CD4-positive, alpha-beta T cell (primary cell): ENCODE measurements around the gene ERP27. TPM values are rescaled to one million over a fixed set of nuclear protein-coding genes. Genes with fewer than 3 reads are reported as not detected.

Experiments
- ATAC-seq: fragments of 200-7000 bp; cut with Tn5 transposase; one replicate; pipeline ENCODE4 v1.10.0; 2022; ENCODE audit warnings: mild to moderate bottlenecking; ENCODE audit not compliant: poor library complexity
- CTCF ChIA-PET: fragments of 350-600 bp; sonication (Branson Sonifier 250); formaldehyde crosslinking; loops from one replicate; lab custom pipeline; 2021; ENCODE audit warnings: antibody characterized with exemption, inconsistent platforms; lab: Charles Lee
- POLR2A ChIA-PET: fragments of 350-600 bp; sonication (Branson Sonifier 250); formaldehyde crosslinking; loops from one replicate; lab custom pipeline; 2021; ENCODE audit warnings: antibody characterized with exemption, inconsistent platforms; lab: Charles Lee
- DNase-seq, 14 experiments: peaks; one replicate each; pipeline ENCODE4 v3.0.0-alpha.2; 2013 to 2020; ENCODE audit warnings: mixed read lengths in 2 of 14
- H3K27ac ChIP-seq, 2 donors: one replicate each; pipeline versions ENCODE4 v1.5.1 to v1.7.0; 2013; ENCODE audit warnings: low read length in 2 of 2, low read depth in 1 of 2, mild to moderate bottlenecking in 1 of 2
- H3K27me3 ChIP-seq, 2 experiments: 1 replicate in 1 of 2; 2 replicates in 1 of 2; pipeline versions ENCODE4 v1.6.1 to v1.7.0; 2013; ENCODE audit warnings: low read length in 2 of 2, control low read depth in 1 of 2, mild to moderate bottlenecking in 1 of 2, moderate library complexity in 1 of 2; ENCODE audit not compliant: insufficient read depth in 2 of 2, control insufficient read depth in 1 of 2
- H3K36me3 ChIP-seq: one replicate; pipeline ENCODE4 v1.6.1; 2013; ENCODE audit warnings: low read length, control low read depth; ENCODE audit not compliant: insufficient read depth
- H3K4me1 ChIP-seq: one replicate; pipeline ENCODE4 v1.6.1; 2013; ENCODE audit warnings: low read length, control low read depth; ENCODE audit not compliant: insufficient read depth
- H3K4me3 ChIP-seq: one replicate; pipeline ENCODE4 v1.5.1; 2013; ENCODE audit warnings: mild to moderate bottlenecking, low read length, moderate library complexity
- H3K9me3 ChIP-seq, 2 experiments: 1 replicate in 1 of 2; 2 replicates in 1 of 2; pipeline versions ENCODE4 v1.6.1 to v1.7.0; 2013; ENCODE audit warnings: low read length in 2 of 2, mild to moderate bottlenecking in 2 of 2, control low read depth in 1 of 2, moderate library complexity in 1 of 2; ENCODE audit not compliant: control insufficient read depth in 1 of 2, insufficient read depth in 1 of 2
- H3K27ac Mint-ChIP-seq: one replicate; pipeline ENCODE4 v1.8.0; 2020; ENCODE audit warnings: mixed read lengths
- H3K27me3 Mint-ChIP-seq: one replicate; pipeline ENCODE4 v1.8.0; 2021; ENCODE audit warnings: mixed read lengths
- H3K36me3 Mint-ChIP-seq: one replicate; pipeline ENCODE4 v1.8.0; 2021; ENCODE audit warnings: low read depth, mixed read lengths
- H3K4me1 Mint-ChIP-seq: one replicate; pipeline ENCODE4 v1.8.0; 2021; ENCODE audit warnings: low read depth, mixed read lengths
- H3K4me3 Mint-ChIP-seq: one replicate; pipeline ENCODE4 v1.8.0; 2020; ENCODE audit warnings: mild to moderate bottlenecking, mixed read lengths
- H3K9me3 Mint-ChIP-seq: one replicate; pipeline ENCODE4 v1.8.0; 2020; ENCODE audit warnings: mixed read lengths
- CTCF ChIP-seq: fragments of 200-600 bp; IDR thresholded peaks from one replicate; pipeline ENCODE4 v1.8.0; 2022; ENCODE audit warnings: antibody characterized with exemption, mild to moderate bottlenecking
- intact Hi-C, 2 experiments: fragments of 100-400 bp; cut with DNase I in 1 of 2; cut with micrococcal nuclease in 1 of 2; formaldehyde crosslinking; loops; one replicate each; pipeline versions ENCODE4 v1.15.1 to v1.9.0; 2023 to 2025; cut with DNase I, micrococcal nuclease
- total RNA-seq, 174 experiments: library from RNA in 2 of 174; stranded (reverse) in 2 of 174; gene quantifications; one replicate each; pipeline ENCODE4 v1.2.3 and lab custom pipeline; 2021 to 2026

The ERP27 gene
- total RNA-seq, 2 experiments from 2014 or later: 16.2 to 17.1 TPM

- Mint-ChIP-seq H3K27ac (no peak overlapping the region), H3K9me3 (no peaks in the 10 kb centered on the region), H3K4me3 (no peak overlapping the region), H3K27me3 (no peaks in the 10 kb centered on the region), H3K4me1 (peaks cover 18% of the 10 kb centered on the region), H3K36me3 (peaks cover 27% of the 10 kb centered on the region)
- POLR2A ChIA-PET: no interaction called here
- H3K4me1 ChIP-seq: no peaks in the 10 kb centered on the region
- H3K36me3 ChIP-seq: no peaks in the 10 kb centered on the region
- H3K9me3 ChIP-seq: no peaks in the 10 kb centered on the region
- no peaks in the 10 kb centered on the region for H3K27me3 ChIP-seq
- H3K27ac ChIP-seq: no peak overlapping the region
- TF ChIP-seq CTCF: no peak
- CTCF ChIA-PET: no interaction called here
- H3K4me3 ChIP-seq: no peak overlapping the region
- no peak for DNase-seq
- no peak for ATAC-seq
- intact Hi-C loops: no loop called here
Measured at GRCh38 chr12:14904854-14905253, 33.5 kb downstream of the ERP27 start.

- no peaks in the 10 kb centered on the region for H3K9me3 Mint-ChIP-seq
- intact Hi-C loops: no loop called here
- Histone ChIP-seq H3K36me3 (no peaks in the 10 kb centered on the region), H3K27me3 (no peaks in the 10 kb centered on the region), H3K4me1 (no peaks in the 10 kb centered on the region), H3K4me3 (no peak overlapping the region), H3K9me3 (no peaks in the 10 kb centered on the region), H3K27ac (no peak overlapping the region)
- CTCF ChIA-PET: interaction anchor here (1.3 to 1.6 kb wide), 2 partner anchors 9 to 19 kb away, joined by 3 read pairs; no protein-coding TSS in a partner anchor
- DNase-seq: no peak
- no peak for ATAC-seq
- H3K27ac Mint-ChIP-seq: no peak overlapping the region
- H3K4me3 Mint-ChIP-seq: no peak overlapping the region
- peaks cover 18% of the 10 kb centered on the region for H3K4me1 Mint-ChIP-seq
- H3K36me3 Mint-ChIP-seq: peaks cover 18% of the 10 kb centered on the region
- POLR2A ChIA-PET: no interaction called here
- TF ChIP-seq CTCF: no peak
- no peaks in the 10 kb centered on the region for H3K27me3 Mint-ChIP-seq
Measured at GRCh38 chr12:14903386-14904098, 34.8 kb downstream of the ERP27 start.

- Histone ChIP-seq H3K27ac (no peak overlapping the region), H3K4me1 (no peaks in the 10 kb centered on the region), H3K36me3 (no peaks in the 10 kb centered on the region), H3K9me3 (no peaks in the 10 kb centered on the region), H3K27me3 (no peaks in the 10 kb centered on the region), H3K4me3 (no peak overlapping the region)
- intact Hi-C loops: no loop called here
- H3K27me3 Mint-ChIP-seq: no peaks in the 10 kb centered on the region
- H3K4me1 Mint-ChIP-seq: peaks cover 18% of the 10 kb centered on the region
- ATAC-seq (no peak), DNase-seq (no peak)
- H3K27ac Mint-ChIP-seq: no peak overlapping the region
- H3K4me3 Mint-ChIP-seq: no peak overlapping the region
- ChIA-PET CTCF (interaction anchor here (1.6 kb wide), 1 partner anchor 8 kb away, joined by 3 read pairs; no protein-coding TSS in a partner anchor), POLR2A (no interaction called here)
- peaks cover 7% of the 10 kb centered on the region for H3K36me3 Mint-ChIP-seq
- H3K9me3 Mint-ChIP-seq: no peaks in the 10 kb centered on the region
- TF ChIP-seq CTCF: no peak
Measured at GRCh38 chr12:14902465-14902864, 35.9 kb downstream of the ERP27 start.
